H1 (cell line): ENCODE results near the gene COL6A2. TPM values are rescaled to one million over a fixed set of nuclear protein-coding genes. Genes with fewer than 3 reads are reported as not detected.

Experiments used
- CTCF ChIA-PET: fragments of 300-600 bp; sonication (Branson Sonifier 250); formaldehyde crosslinking; loops from one replicate; lab custom pipeline; 2021; ENCODE audit not compliant: partially characterized antibody; lab: Charles Lee
- POLR2A ChIA-PET: fragments of 300-600 bp; sonication (Branson Sonifier 250); formaldehyde crosslinking; loops from one replicate; lab custom pipeline; 2021; ENCODE audit warnings: inconsistent platforms; ENCODE audit not compliant: partially characterized antibody; lab: Charles Lee
- DNase-seq, 2 experiments: peaks; one replicate each; pipeline versions ENCODE4 v3.0.0 to v3.0.0-alpha.2; 2010 to 2022; ENCODE audit warnings: low spot score in 2 of 2, low read depth in 1 of 2, mixed read lengths in 1 of 2
- FAIRE-seq: peaks from 2 replicates; lab custom pipeline; 2011; peaks lifted over from hg19 to GRCh38; lab: Jason Lieb, UNC
- H2AFZ ChIP-seq: 2 replicates; pipeline ENCODE4 v1.8.1; 2012; ENCODE audit warnings: low read length, inconsistent platforms
- H2AK5ac ChIP-seq: 2 replicates; pipeline ENCODE4 v1.6.1; 2013; ENCODE audit warnings: low read depth, low read length
- H2BK120ac ChIP-seq: replicated peaks from 2 replicates; pipeline ENCODE3; 2013; ENCODE audit warnings: low read depth, low read length, inconsistent platforms
- H2BK12ac ChIP-seq: 2 replicates; pipeline ENCODE4 v1.6.1; 2013; ENCODE audit warnings: low read depth, low read length
- H2BK15ac ChIP-seq: 2 replicates; pipeline ENCODE4 v1.6.1; 2013; ENCODE audit warnings: low read length
- H2BK20ac ChIP-seq: 2 replicates; pipeline ENCODE4 v1.6.1; 2013; ENCODE audit warnings: low read length
- H2BK5ac ChIP-seq: 2 replicates; pipeline ENCODE4 v1.6.1; 2013; ENCODE audit warnings: low read depth, low read length
- H3K14ac ChIP-seq: 2 replicates; pipeline ENCODE4 v1.6.1; 2013; ENCODE audit warnings: inconsistent platforms; ENCODE audit not compliant: insufficient read length
- H3K18ac ChIP-seq: 2 replicates; pipeline ENCODE4 v1.6.1; 2013; ENCODE audit warnings: low read length; ENCODE audit errors: extremely low read depth
- H3K23ac ChIP-seq: 2 replicates; pipeline ENCODE4 v1.6.1; 2013; ENCODE audit warnings: inconsistent platforms; ENCODE audit not compliant: insufficient read length
- H3K23me2 ChIP-seq: 2 replicates; pipeline ENCODE4 v1.6.1; 2013; ENCODE audit warnings: low read depth, low read length
- H3K27ac ChIP-seq: 2 replicates; pipeline ENCODE4 v1.6.1; 2011; ENCODE audit warnings: low read depth, low read length, inconsistent platforms
- H3K27me3 ChIP-seq, 4 experiments: replicated peaks in 1 of 4; 1 replicate in 1 of 4; 2 replicates in 3 of 4; pipeline versions ENCODE4 v1.6.1 to v1.8.1; 2011 to 2013; ENCODE audit warnings: low read length in 3 of 4, mild to moderate bottlenecking in 3 of 4, inconsistent platforms in 2 of 4, mixed read lengths in 2 of 4, moderate library complexity in 1 of 4; ENCODE audit not compliant: control insufficient read depth in 3 of 4, insufficient read depth in 3 of 4; ENCODE audit errors: extremely low read depth in 1 of 4
- H3K36me3 ChIP-seq, 4 experiments: 2 replicates each; pipeline versions ENCODE4 v1.6.1 to v1.8.1; 2011 to 2013; ENCODE audit warnings: mild to moderate bottlenecking in 4 of 4, low read length in 3 of 4, moderate library complexity in 2 of 4, control low read depth in 1 of 4, inconsistent platforms in 1 of 4; ENCODE audit not compliant: insufficient read depth in 4 of 4, control insufficient read depth in 2 of 4
- H3K4ac ChIP-seq: replicated peaks from 2 replicates; pipeline ENCODE3; 2013; ENCODE audit warnings: low read length, low read depth, mixed read lengths, inconsistent platforms; ENCODE audit not compliant: insufficient read length
- H3K4me1 ChIP-seq, 4 experiments: replicated peaks in 1 of 4; 1 replicate in 1 of 4; 2 replicates in 3 of 4; pipeline versions ENCODE4 v1.6.1 to v1.8.1; 2011 to 2013; ENCODE audit warnings: low read length in 3 of 4, inconsistent platforms in 2 of 4, mixed read lengths in 1 of 4; ENCODE audit not compliant: insufficient read depth in 4 of 4, control insufficient read depth in 3 of 4
- H3K4me2 ChIP-seq, 2 experiments: 2 replicates each; pipeline versions ENCODE4 v1.6.1 to v1.8.1; 2011 to 2013; ENCODE audit warnings: low read depth in 2 of 2, low read length in 2 of 2, control low read depth in 1 of 2, inconsistent platforms in 1 of 2, mild to moderate bottlenecking in 1 of 2; ENCODE audit not compliant: insufficient read depth in 1 of 2
- H3K4me3 ChIP-seq, 4 experiments: fragments of 200-600, 300-600 bp in 1 of 4; sonication (generic), shearing (Covaris generic), sonication (Bioruptor Twin) in 1 of 4; 2 replicates each; pipeline versions ENCODE4 v1.5.1 to v1.8.1; 2011 to 2016; ENCODE audit warnings: low read length in 4 of 4, low read depth in 3 of 4, control low read depth in 2 of 4, inconsistent platforms in 2 of 4, mild to moderate bottlenecking in 2 of 4, mixed read lengths in 1 of 4, moderate library complexity in 1 of 4; ENCODE audit not compliant: insufficient read depth in 2 of 4; ENCODE audit errors: extremely low read depth in 1 of 4
- H3K56ac ChIP-seq: replicated peaks from 2 replicates; pipeline ENCODE3; 2013; ENCODE audit warnings: low read depth, mild to moderate bottlenecking, mixed read lengths, low read length, inconsistent platforms; ENCODE audit not compliant: insufficient read length
- H3K79me1 ChIP-seq: 2 replicates; pipeline ENCODE4 v1.6.1; 2013; ENCODE audit warnings: low read depth, low read length, control low read depth
- H3K79me2 ChIP-seq, 2 experiments: 2 replicates each; pipeline versions ENCODE4 v1.6.1 to v1.8.1; 2012 to 2013; ENCODE audit warnings: low read length in 2 of 2, mild to moderate bottlenecking in 2 of 2, inconsistent platforms in 1 of 2; ENCODE audit not compliant: insufficient read depth in 2 of 2, control insufficient read depth in 1 of 2
- H3K9ac ChIP-seq, 4 experiments: replicated peaks in 1 of 4; 1 replicate in 1 of 4; 2 replicates in 3 of 4; pipeline versions ENCODE4 v1.6.1 to v1.8.1; 2011 to 2013; ENCODE audit warnings: low read depth in 3 of 4, low read length in 3 of 4, control low read depth in 2 of 4, mild to moderate bottlenecking in 2 of 4, moderate library complexity in 2 of 4, inconsistent platforms in 1 of 4; ENCODE audit errors: extremely low read depth in 1 of 4
- H3K9me3 ChIP-seq, 2 experiments: 2 replicates each; pipeline versions ENCODE4 v1.6.1 to v1.8.1; 2012 to 2013; ENCODE audit warnings: mild to moderate bottlenecking in 2 of 2, moderate library complexity in 2 of 2, control low read depth in 1 of 2, inconsistent platforms in 1 of 2, low read depth in 1 of 2, low read length in 1 of 2, mixed read lengths in 1 of 2; ENCODE audit not compliant: insufficient read depth in 2 of 2
- H4K20me1 ChIP-seq, 2 experiments: replicated peaks in 1 of 2; 2 replicates each; pipeline versions ENCODE3 to v1.8.1; 2011 to 2013; ENCODE audit warnings: inconsistent platforms in 2 of 2, low read length in 2 of 2, mild to moderate bottlenecking in 1 of 2; ENCODE audit not compliant: insufficient read depth in 2 of 2, control insufficient read depth in 1 of 2
- H4K5ac ChIP-seq: 2 replicates; pipeline ENCODE4 v1.6.1; 2013; ENCODE audit warnings: low read length, low read depth, mixed read lengths, inconsistent platforms; ENCODE audit not compliant: insufficient read length
- H4K8ac ChIP-seq: 2 replicates; pipeline ENCODE4 v1.8.0; 2013; ENCODE audit warnings: mild to moderate bottlenecking, moderate library complexity, low read length, inconsistent platforms; ENCODE audit not compliant: insufficient read depth; ENCODE audit errors: extremely low read depth
- H4K91ac ChIP-seq: replicated peaks from 2 replicates; pipeline ENCODE3; 2013; ENCODE audit warnings: low read length, mixed read lengths, inconsistent platforms; ENCODE audit not compliant: insufficient read length
- CEBPB ChIP-seq: IDR thresholded peaks from 2 replicates; pipeline ENCODE4 v1.6.1; 2012; ENCODE audit warnings: low read depth, low read length
- CHD1 ChIP-seq: IDR thresholded peaks from 2 replicates; pipeline ENCODE4 v1.6.1; 2012; ENCODE audit warnings: low read depth, low read length, improper control_type of control experiment
- JUND ChIP-seq: IDR thresholded peaks from 2 replicates; pipeline ENCODE4 v1.6.1; 2011; ENCODE audit warnings: mild to moderate bottlenecking, improper control_type of control experiment, low read length
- KDM4A ChIP-seq: IDR thresholded peaks from one replicate; pipeline ENCODE4 v1.7.1; 2012; ENCODE audit warnings: low read depth, mild to moderate bottlenecking, moderate library complexity, low read length, inconsistent platforms; ENCODE audit not compliant: severe bottlenecking
- NRF1 ChIP-seq: IDR thresholded peaks from 2 replicates; pipeline ENCODE4 v1.6.1; 2011; ENCODE audit warnings: mild to moderate bottlenecking, low read depth, low read length, improper control_type of control experiment
- RBBP5 ChIP-seq: IDR thresholded peaks from 2 replicates; pipeline ENCODE4 v1.7.1; 2012; ENCODE audit warnings: low read depth, mild to moderate bottlenecking, inconsistent platforms, low read length, moderate library complexity, borderline replicate concordance
- SIN3A ChIP-seq, 2 experiments: IDR thresholded peaks in 1 of 2; conservative IDR thresholded peaks in 1 of 2; 2 replicates each; pipeline ENCODE4 v1.6.1; 2011 to 2012; ENCODE audit warnings: low read length in 2 of 2, improper control_type of control experiment in 1 of 2, low read depth in 1 of 2, mild to moderate bottlenecking in 1 of 2
- SIRT6 ChIP-seq: IDR thresholded peaks from one replicate; pipeline ENCODE4 v1.7.1; 2012; ENCODE audit warnings: low read length, inconsistent platforms
- SP1 ChIP-seq: IDR thresholded peaks from 2 replicates; pipeline ENCODE4 v1.6.1; 2011; ENCODE audit warnings: low read depth, low read length
- SP4 ChIP-seq: IDR thresholded peaks from 2 replicates; pipeline ENCODE4 v1.6.1; 2012; ENCODE audit warnings: low read length, inconsistent platforms
- TEAD4 ChIP-seq: IDR thresholded peaks from 2 replicates; pipeline ENCODE4 v1.6.1; 2012; ENCODE audit warnings: low read depth, low read length, inconsistent platforms, mixed read lengths
- YY1 ChIP-seq: IDR thresholded peaks from 2 replicates; pipeline ENCODE4 v1.6.1; 2011; ENCODE audit warnings: low read depth, mild to moderate bottlenecking, low read length
- WGBS, 2 experiments: shearing (Covaris generic) in 1 of 2; methylation state at CpG; one replicate each; pipeline versions ENCODE4 v1.1.6 to v1.1.7; 2013 to 2015; ENCODE audit warnings: low lambda C conversion rate in 2 of 2, mixed read lengths in 2 of 2, inconsistent platforms in 1 of 2, low coverage in 1 of 2, missing lambda C conversion rate in 1 of 2; ENCODE audit not compliant: insufficient replicate concordance in 2 of 2, insufficient coverage in 1 of 2, insufficient read length in 1 of 2; ENCODE audit errors: extremely low coverage in 1 of 2, missing lambda C conversion rate in 1 of 2; 5-methylcytosine and 5-hydroxymethylcytosine counted together
- polyA plus RNA-seq, 7 experiments: library from polyadenylated mRNA; depleted of rRNA in 3 of 7; stranded (reverse) in 5 of 7; unstranded in 2 of 7; fragments of >200 nt in 5 of 7; fragments of 200-250 nt in 2 of 7; gene quantifications; 1 replicate in 5 of 7; 2 replicates in 1 of 7; 4 replicates in 1 of 7; pipeline versions ENCODE4 v1.2.1 to v1.2.3, GENCODE V29; 2011 to 2013; ENCODE audit warnings: missing spikeins in 2 of 7, mixed read lengths in 2 of 7
- total RNA-seq: library from RNA; stranded (reverse); fragmentation: NEBNext Ultra II Directional; extraction: Animal tissue kit (Norgen Biotek cat#: 25700); gene quantifications from 2 replicates; pipeline ENCODE4 v1.2.1, GENCODE V29; 2021
- TF ChIP-seq, protein P1 (sequence below): IDR thresholded peaks from 2 replicates; pipeline ENCODE4 v1.6.1; 2012; ENCODE audit warnings: low read length, inconsistent platforms

Gene COL6A2
- total and polyA plus RNA-seq, 2 of the 8 experiments (the other 6 are each of a cell fraction or from before 2014, with no cell fraction given): 60.1 to 62.7 TPM

DNA sequence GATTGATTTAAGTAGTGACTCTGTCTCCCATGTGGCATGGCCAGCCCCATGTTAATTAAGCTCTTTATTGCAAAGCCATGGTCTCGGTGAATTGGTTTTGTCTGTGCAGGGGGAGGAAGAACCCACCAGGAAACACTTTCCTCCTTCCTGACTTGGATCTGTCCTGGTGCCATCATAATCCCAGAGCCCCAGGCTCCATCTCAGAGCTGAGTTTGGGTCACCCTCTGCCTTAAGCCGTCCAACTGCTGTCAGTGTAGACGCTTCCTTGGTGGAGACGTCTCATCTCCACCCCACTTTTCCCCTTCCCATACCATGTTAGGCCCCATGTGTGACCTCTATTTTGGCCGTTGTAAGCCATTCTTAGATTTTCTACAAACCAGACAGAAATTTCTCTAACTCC, 36.0 kb upstream of the COL6A2 start:
- no peak overlapping the region for H3K4me2 ChIP-seq

More for the DNA sequence above, 36.0 kb upstream of the COL6A2 start:
- Histone ChIP-seq H3K9me3 (peaks cover 33 to 35% of the 10 kb centered on the region in 2 experiments), H4K20me1 (no peaks in the 10 kb centered on the region), H3K79me1 (no peaks in the 10 kb centered on the region), H3K27ac (no peak overlapping the region), H2BK15ac (no peak overlapping the region), H4K8ac (no peak overlapping the region), H2AK5ac (no peak overlapping the region), H2BK5ac (no peak overlapping the region), H3K18ac (no peak overlapping the region), H2BK120ac (no peak overlapping the region), H3K36me3 (no peaks in the 10 kb centered on the region), H3K79me2 (no peaks in the 10 kb centered on the region), H3K56ac (no peak overlapping the region), H3K27me3 (no peaks in the 10 kb centered on the region; a peak in 2 of 7 replicates), H3K4me1 (peaks cover 0 to 6% (median 2%) of the 10 kb centered on the region in 4 experiments; a peak in 3 of 7 replicates), H2AFZ (no peak overlapping the region), H4K5ac (no peak overlapping the region), H3K9ac (no peak overlapping the region), H4K91ac (no peak overlapping the region), H2BK12ac (no peak overlapping the region), H3K14ac (no peak overlapping the region), H2BK20ac (no peak overlapping the region), H3K4me3 (no peak overlapping the region), H3K23ac (no peak overlapping the region), H3K23me2 (no peaks in the 10 kb centered on the region), H3K4ac (no peak overlapping the region)
- 90% methylated on average over 5 of the region's 5 CpGs; no CpG with 5 or more reads in 1 of the 2 experiments for WGBS, 2 experiments
- ChIA-PET POLR2A (no interaction called here), CTCF (interaction anchor here (1.0 kb wide), 1 partner anchor 139 kb away, joined by 3 read pairs; no protein-coding TSS in a partner anchor)
- no peak for TF ChIP-seq NRF1
- no peak for TF ChIP-seq TEAD4
- TF ChIP-seq CEBPB: no peak
- TF ChIP-seq SIRT6: no peak
- no peak for TF ChIP-seq SP4
- TF ChIP-seq CHD1: no peak
- TF ChIP-seq SIN3A (conservative IDR thresholded peaks at IDR 0.05 in 1 of 2, IDR thresholded peaks at IDR 0.05 in 1 of 2; ENCODE audit: low read depth in 1 of 2, low read length in 2 of 2): no peak
- TF ChIP-seq JUND: no peak
- no peak for TF ChIP-seq RBBP5
- TF ChIP-seq YY1: no peak
- TF ChIP-seq SP1: no peak
- TF ChIP-seq, protein P1, sequence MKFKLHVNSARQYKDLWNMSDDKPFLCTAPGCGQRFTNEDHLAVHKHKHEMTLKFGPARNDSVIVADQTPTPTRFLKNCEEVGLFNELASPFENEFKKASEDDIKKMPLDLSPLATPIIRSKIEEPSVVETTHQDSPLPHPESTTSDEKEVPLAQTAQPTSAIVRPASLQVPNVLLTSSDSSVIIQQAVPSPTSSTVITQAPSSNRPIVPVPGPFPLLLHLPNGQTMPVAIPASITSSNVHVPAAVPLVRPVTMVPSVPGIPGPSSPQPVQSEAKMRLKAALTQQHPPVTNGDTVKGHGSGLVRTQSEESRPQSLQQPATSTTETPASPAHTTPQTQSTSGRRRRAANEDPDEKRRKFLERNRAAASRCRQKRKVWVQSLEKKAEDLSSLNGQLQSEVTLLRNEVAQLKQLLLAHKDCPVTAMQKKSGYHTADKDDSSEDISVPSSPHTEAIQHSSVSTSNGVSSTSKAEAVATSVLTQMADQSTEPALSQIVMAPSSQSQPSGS: no peak
- no peak for TF ChIP-seq KDM4A
- FAIRE-seq (no peak), DNase-seq (no peak)
